HG03342 (cell line): ENCODE results near the gene COLGALT1.

Experiments
- ATAC-seq: cut with Tn5 transposase; IDR thresholded peaks from one replicate; pipeline ENCODE4 v1.9.1; 2021; ENCODE audit warnings: mild to moderate bottlenecking, moderate library complexity; ENCODE audit not compliant: unreplicated experiment

COLGALT1 gene

DNA sequence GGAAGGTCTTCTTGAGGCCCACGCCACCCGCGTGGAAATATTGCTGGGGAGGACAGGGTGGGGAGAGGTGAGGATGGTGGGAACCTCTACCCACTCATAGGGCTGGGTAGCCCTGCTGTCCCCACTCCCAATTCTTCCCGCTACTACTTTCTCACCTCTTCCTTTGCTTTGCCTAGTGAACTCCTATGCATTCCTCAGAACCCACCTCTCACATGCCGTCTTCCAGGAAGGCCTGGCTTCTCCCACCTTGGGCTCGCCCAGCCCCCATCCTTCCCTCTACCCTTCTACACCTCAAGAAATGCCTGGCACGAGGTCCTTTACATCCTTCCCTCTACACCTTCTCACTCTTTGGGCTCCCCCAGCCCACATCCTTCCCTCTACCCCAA is 62.4 kb downstream of the COLGALT1 start:
- ATAC-seq = no peak

DNA sequence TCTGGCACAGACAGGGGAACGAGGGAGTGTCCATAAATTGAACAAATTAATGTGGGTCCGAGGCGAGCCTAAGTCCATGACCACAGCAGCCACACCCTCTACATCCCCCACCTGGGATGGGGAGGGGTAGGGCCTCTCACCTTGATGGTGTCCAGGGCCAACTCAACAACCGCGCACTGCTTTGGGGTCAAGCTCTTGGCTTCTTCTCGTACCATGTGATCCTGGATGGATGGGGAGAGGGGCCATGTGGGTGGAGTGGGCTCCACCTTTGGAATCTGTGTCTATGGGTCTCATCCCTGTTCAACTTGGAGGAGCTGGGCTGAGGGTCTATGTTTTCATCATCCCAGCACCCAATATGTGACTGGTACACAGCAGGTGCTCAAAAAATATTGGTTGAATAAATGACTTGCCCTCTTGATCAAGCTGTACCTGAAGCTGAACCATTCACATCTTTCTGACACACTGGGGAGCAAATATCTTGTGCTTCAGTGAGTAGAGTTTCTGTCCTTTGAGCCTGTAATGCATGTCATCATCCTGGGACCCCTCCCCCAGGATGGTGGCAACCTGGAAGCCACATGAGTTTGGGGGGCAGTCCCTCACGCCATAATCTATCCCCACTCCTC is 62.9 kb downstream of the COLGALT1 start:
- no peak for ATAC-seq

DNA sequence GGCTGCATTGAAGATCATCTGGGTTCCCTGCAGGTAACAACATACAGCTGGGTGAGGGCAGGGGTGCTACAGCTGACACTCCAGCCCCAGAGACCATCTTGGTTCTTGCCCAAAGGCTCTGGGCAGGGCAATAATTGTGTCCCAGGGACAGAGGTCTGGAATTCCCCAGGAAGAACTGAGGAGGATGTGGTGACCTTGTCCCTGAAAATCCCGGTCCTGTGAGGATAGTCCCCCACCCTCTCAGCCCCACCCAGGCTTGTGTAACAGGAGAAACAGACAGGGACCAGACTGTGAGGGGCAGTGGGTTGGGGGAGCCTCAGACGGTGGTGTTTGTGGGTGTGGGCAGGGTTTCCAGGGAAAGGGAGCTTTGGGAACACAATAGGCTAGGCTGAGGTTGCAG is 63.5 kb downstream of the COLGALT1 start:
- no peak for ATAC-seq

DNA sequence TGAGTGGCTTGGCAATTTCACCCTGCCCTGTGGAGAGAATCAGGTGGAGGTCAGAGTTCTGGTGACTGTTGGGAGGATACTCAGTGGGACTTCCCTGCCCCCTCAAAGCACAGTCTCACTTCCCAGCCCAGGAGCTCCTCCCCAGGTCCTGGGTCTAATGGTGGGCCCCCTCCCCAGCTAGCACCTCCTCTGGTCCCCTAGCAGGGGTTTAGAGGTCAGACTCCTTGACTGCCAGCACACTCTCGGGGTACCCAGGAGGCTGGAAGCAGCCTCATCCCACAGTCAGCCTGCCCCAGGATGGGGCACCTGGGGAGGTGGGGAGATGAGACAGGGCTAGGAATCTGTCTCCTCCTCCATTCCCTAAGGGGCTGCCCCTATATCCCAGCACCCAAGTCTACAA is 65.2 kb downstream of the COLGALT1 start:
- ATAC-seq = no peak

- ATAC-seq = no peak
Observed at GRCh38 chr19:17623224-17623935, 67.9 kb downstream of the COLGALT1 start.

DNA sequence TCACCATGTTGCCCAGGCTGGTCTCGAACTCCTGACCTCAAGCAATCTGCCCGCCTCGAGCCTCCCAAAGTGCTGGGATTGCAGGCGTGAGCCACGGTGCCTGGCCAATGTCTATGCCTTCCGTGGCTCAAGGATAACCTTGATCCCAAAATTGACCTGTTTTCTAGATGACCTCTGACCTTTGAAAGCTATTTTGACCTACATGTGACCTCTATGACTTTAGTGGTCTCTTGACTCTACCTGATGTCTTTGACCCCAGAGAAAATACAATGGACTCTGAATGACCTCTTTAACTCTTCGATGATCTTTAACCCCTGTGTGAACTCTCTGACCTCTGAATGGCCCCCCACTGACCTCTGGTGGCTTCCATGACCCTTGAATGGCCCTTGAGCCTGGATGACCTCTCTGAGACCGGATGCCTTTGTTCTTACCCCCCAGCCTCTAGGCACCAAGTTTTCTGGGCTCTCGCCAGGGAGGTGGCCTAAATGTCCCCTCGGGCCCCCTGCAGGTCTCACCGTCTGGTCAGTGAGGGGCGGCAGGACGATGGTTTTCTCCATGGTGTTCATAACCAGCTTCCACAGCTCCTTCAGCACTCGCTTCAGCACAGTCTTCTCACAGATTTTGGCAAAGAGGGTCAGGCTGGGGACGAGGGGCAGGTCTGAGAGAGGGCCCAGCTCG is 69.0 kb downstream of the COLGALT1 start:
- no peak for ATAC-seq

GRCh38 chr19:17625043-17625442 is 69.6 kb downstream of the COLGALT1 start:
- no peak for ATAC-seq

- ATAC-seq = no peak
Observed at GRCh38 chr19:17625980-17626379, 70.5 kb downstream of the COLGALT1 start.

DNA sequence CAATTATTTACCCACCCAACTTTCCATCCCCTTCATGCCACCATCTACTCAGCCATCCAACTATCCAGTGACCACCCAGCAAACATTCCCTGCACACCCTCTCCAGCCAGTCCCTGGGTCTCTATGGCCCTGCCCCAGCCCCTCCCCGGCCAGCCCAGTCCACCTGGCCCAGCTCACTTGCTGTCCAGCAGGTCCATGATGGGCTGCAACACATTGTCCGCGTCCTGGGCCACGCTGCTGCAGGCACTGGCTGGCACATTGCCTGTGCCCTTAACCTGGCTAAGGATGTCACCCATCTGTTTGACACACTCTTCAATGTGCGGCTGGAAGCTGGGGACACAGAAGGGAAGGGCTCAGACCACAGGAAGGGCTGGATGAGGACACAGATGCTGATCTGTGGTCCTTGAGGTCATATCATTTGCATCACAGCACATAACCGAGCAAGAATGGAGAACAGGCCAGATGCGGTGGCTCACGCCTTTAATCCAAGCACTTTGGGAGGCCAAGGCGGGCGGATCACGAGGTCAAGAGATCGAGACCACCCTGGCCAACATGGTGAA is 71.1 kb downstream of the COLGALT1 start:
- ATAC-seq = no peak

DNA sequence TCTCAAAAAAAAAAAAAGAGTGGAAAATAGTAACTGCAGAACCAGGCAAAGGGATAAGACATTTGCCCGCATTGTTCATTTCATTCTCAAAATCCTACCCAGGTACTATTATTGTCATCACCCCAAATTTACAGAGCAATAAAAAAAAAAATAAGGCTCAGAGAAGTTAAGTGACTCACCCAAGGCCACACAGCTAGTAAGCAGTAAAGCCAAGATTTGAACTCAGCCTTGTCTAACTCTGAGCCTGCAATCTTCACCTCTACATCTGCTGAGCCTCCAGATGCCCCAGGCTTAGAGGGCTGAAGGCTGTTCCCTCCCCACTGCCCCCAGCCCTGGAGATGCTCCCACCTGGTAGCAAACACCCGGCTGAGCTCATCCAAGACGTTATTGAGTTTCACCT is 71.7 kb downstream of the COLGALT1 start:
- ATAC-seq = no peak

GRCh38 chr19:17627921-17628320 is 72.5 kb downstream of the COLGALT1 start:
- no peak for ATAC-seq

DNA sequence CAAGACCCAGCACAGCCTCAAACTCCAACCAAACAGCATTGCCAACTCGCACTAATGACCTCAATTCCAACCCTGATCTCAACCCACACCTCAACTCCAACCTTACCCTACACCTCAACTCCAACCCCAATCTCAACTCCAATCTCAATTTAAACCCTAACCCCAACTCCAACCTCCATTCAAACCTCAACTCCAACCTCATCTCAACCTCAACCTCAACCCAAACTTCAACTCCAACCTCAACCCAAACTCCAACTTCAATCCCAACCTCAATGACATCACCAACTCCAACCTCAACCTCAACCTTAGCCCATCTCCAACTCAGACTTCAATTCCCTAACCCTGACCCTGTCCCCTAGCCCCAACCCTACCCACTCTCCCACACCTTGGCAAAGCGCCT is 74.3 kb downstream of the COLGALT1 start:
- no peak for ATAC-seq

DNA sequence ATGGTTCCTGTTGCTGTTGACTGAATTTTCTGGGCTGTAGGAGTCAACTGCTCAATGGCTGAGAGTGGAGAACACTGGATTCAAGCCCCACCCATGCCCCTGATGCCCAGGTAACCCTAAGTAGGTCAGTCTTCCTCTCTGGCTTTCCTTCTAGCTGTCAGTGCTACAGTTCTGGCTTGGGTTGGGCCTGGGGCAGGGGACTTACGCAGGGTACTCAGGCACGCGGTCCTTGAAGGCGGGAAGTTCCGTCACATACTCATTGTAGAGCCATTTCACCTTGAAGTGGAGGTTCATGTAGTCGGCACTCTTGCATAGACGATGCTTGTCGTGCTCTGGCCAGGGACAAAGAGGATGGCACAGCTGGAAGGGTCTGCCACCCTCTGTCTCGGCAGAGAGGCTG is 77.1 kb downstream of the COLGALT1 start:
- ATAC-seq = no peak
